ENCODE results near the gene SBSN. TPM values are rescaled to one million over a fixed set of nuclear protein-coding genes. Genes with fewer than 3 reads are reported as not detected.
"Not testable (repeated sequence)": the region's sequence is repeated elsewhere in the genome, so short reads cannot be mapped to it uniquely, and the experiment has no call there.

Gene SBSN
- total and polyA plus RNA-seq, 8 donors = 0.15 to 0.16 TPM; not detected in 6

DNA sequence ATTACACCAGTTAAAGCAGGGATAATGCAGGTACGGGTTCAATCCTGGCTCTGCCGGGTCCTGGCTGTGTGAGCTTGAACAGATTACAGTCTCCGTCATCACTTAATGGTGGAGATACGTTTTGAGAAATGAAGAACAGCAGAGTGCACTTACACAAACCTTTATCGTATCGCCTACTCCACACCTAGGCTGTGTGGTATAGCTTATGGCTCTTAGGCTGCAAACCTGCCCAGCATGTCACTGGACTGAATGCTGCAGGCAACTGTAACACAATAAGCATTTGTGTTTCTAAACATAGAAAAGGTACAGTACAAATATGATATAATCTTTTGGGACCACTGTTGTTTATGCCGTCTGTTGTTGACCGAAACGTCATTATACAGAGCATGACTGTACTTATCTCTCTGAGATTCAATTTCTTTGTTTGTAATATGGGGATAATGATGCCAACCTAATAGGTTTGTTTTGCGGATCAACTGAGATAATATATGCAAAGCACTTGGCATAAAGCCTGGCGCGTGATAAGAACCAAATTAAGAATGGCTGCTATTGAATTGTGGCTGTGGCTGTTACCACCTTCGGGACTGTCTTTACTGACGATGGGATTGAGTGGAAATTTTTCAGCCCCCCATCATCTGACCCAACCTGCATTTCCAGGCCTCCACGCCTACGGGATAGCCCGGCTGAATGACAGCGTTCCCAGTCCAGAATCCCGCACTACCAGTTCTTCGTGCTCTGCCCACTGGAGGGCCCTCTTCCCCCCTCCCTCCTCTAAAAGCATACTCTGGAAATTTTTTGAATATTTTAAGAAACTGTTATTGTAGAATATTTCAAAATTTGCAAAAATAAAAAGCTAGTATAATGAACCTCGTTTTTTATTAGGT, 49.1 kb downstream of the SBSN start:
- no peak for FAIRE-seq
- H3K27me3 ChIP-seq = no peaks in the 10 kb centered on the region
- TF ChIP-seq, protein P1, sequence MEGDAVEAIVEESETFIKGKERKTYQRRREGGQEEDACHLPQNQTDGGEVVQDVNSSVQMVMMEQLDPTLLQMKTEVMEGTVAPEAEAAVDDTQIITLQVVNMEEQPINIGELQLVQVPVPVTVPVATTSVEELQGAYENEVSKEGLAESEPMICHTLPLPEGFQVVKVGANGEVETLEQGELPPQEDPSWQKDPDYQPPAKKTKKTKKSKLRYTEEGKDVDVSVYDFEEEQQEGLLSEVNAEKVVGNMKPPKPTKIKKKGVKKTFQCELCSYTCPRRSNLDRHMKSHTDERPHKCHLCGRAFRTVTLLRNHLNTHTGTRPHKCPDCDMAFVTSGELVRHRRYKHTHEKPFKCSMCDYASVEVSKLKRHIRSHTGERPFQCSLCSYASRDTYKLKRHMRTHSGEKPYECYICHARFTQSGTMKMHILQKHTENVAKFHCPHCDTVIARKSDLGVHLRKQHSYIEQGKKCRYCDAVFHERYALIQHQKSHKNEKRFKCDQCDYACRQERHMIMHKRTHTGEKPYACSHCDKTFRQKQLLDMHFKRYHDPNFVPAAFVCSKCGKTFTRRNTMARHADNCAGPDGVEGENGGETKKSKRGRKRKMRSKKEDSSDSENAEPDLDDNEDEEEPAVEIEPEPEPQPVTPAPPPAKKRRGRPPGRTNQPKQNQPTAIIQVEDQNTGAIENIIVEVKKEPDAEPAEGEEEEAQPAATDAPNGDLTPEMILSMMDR (IDR thresholded peaks at IDR 0.05) = no peak
- no peak overlapping the region for H3K27ac ChIP-seq
- H3K36me3 ChIP-seq = no peaks in the 10 kb centered on the region
- intact Hi-C loops (cut with DNase I) = loop anchor here in 1 of 3 donors (10.0 kb wide), 1 partner anchor 134 kb away; the partner anchor contains the start of gene FFAR1
- DNase-seq = no peak
- no peaks in the 10 kb centered on the region for H3K4me1 ChIP-seq
- whole genome bisulfite sequencing, 2 donors = 41% methylated on average over 21 of the region's 21 CpGs
- no peaks in the 10 kb centered on the region for H3K9me3 ChIP-seq
- peak in 2 of 4 donors; percentile 66 to 69 for ATAC-seq
- no peak overlapping the region for H3K4me3 ChIP-seq

DNA sequence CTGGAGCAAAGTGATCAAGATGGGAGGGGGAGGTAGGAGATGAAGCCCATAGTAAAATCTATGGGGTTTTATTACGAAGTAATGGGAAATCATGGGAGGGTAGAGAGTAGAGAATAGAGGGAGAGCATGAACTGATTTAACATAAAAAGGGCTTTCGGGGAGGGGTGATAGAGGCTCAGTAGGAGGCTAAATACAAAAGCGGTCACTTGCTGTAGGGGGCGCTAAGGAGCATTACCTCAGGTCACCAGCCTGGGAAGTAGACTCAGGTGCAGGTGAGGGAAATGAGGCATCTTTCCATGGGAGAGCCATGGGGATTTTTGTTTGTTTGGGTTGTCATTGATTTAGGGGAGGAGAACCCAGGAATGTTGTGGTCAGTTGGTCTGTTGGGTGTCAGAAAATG, 52.0 kb downstream of the SBSN start:
- no peak for FAIRE-seq
- Histone ChIP-seq H3K27ac (no peak overlapping the region), H3K27me3 (no peaks in the 10 kb centered on the region), H3K4me3 (no peak overlapping the region), H3K4me1 (no peaks in the 10 kb centered on the region), H3K9me3 (no peaks in the 10 kb centered on the region), H3K36me3 (no peaks in the 10 kb centered on the region)
- TF ChIP-seq, protein P1 (IDR thresholded peaks at IDR 0.05) = no peak
- 48 to 55% methylated on average over 4 of the region's 4 CpGs for WGBS, 2 donors
- intact Hi-C loops (cut with DNase I) = loop anchor here in 1 of 3 donors (10.0 kb wide), 1 partner anchor 131 kb away; the partner anchor contains the start of gene FFAR1
- no peak for DNase-seq
- ATAC-seq = no peak

DNA sequence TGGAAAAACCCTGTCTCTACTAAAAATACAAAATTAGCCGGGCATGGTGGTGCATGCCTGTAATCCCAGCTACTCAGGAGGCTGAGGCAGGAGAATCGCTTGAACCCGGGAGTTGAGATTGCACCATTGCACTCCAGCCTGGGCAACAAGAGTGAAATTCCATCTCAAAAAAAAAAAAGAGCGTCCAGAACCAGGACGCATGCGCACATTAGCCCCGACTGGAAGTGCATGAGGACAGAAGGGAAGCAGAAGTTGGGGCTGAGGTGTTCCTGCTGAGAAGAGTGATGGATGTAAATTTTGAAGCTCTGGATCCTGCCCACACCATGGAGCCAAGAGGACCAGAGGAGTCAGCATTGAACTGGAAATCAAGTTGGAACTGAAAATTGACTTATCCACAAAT, 53.5 kb downstream of the SBSN start:
- WGBS, 2 donors = 89 to 93% methylated on average over 6 to 7 of the region's 7 CpGs
- intact Hi-C loops (cut with DNase I) = loop anchor here in 1 of 3 donors (10.0 kb wide), 1 partner anchor 130 kb away; the partner anchor contains the start of gene FFAR1
- not testable (repeated sequence) for H3K27me3 ChIP-seq, FAIRE-seq, H3K27ac ChIP-seq, DNase-seq, ATAC-seq, H3K9me3 ChIP-seq, H3K4me3 ChIP-seq, H3K4me1 ChIP-seq, H3K36me3 ChIP-seq

DNA sequence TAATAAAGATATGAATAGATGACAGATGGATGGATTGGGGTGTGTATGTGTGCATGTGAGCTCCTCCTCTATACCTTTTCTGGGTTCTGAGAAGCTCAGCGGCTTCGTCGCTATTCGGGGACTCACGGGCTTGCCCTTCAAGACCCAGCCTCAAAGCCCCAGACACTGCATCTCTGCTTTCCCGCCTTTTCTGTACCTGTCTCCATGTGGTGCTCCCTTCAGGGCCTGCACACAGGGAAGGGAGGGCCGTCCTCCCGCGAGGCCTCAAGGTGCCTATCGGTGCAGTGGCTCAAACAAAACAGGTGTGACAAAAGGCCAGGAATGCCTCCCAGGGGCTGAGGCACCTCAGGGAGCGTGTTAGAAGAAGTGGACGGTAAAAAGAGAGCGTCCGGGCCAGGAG, 54.0 kb downstream of the SBSN start:
- H3K36me3 ChIP-seq = no peaks in the 10 kb centered on the region
- ATAC-seq (no peak), DNase-seq (no peak), FAIRE-seq (no peak)
- WGBS, 2 donors = 87 to 92% methylated on average over 14 of the region's 14 CpGs
- TF ChIP-seq, protein P1 (IDR thresholded peaks at IDR 0.05) = no peak
- H3K27ac ChIP-seq = no peak overlapping the region
- intact Hi-C loops (cut with DNase I) = loop anchor here in 1 of 3 donors (10.0 kb wide), 1 partner anchor 129 kb away; the partner anchor contains the start of gene FFAR1
- no peaks in the 10 kb centered on the region for H3K27me3 ChIP-seq
- no peaks in the 10 kb centered on the region for H3K4me1 ChIP-seq
- H3K4me3 ChIP-seq = no peak overlapping the region
- no peaks in the 10 kb centered on the region for H3K9me3 ChIP-seq

Other genes starting within 250 kb of the SBSN start
- 10 to 100 TPM in 1 of 6 donors, 1 to 10 TPM in 4, under 1 TPM in 1; 0.69 to 10.2 (median 2.2) TPM for gene HAMP, start 245.8 kb downstream of the SBSN start, total RNA-seq
- gene HAMP, start 245.8 kb downstream of the SBSN start, polyA plus RNA-seq = 100 to 1,000 TPM in 1 of 2 donors, 10 to 100 TPM in 1; 24.5 to 138 TPM
- gene MAG, start 236.2 kb downstream of the SBSN start, total RNA-seq = under 1 TPM in 1 of 6 donors, not detected in 5; 0.17 TPM
- gene MAG, start 236.2 kb downstream of the SBSN start, polyA plus RNA-seq = under 1 TPM in 1 of 2 donors, not detected in 1; 0.47 TPM
- 1 to 10 TPM in 2 of 6 donors, under 1 TPM in 4; 0.32 to 2.1 (median 0.94) TPM for gene CD22, start 199.1 kb downstream of the SBSN start, total RNA-seq
- gene CD22, start 199.1 kb downstream of the SBSN start, polyA plus RNA-seq = under 1 TPM; 0.38 to 0.49 TPM
- 1 to 10 TPM in 4 of 6 donors, under 1 TPM in 2; 0.60 to 3.5 (median 1.8) TPM for gene FFAR1, start 180.4 kb downstream of the SBSN start, total RNA-seq
- 10 to 100 TPM in 1 of 2 donors, 1 to 10 TPM in 1; 3.6 to 30.1 TPM for gene FFAR1, start 180.4 kb downstream of the SBSN start, polyA plus RNA-seq
- gene FFAR3, start 169.9 kb downstream of the SBSN start, total RNA-seq = under 1 TPM in 5 of 6 donors, not detected in 1; 0.09 to 0.37 (median 0.26) TPM
- 1 to 10 TPM; 1.5 to 2.7 TPM for gene FFAR3, start 169.9 kb downstream of the SBSN start, polyA plus RNA-seq
- under 1 TPM in 2 of 6 donors, not detected in 4; 0.12 to 0.16 TPM for gene GPR42, start 157.2 kb downstream of the SBSN start, total RNA-seq
- under 1 TPM in 1 of 2 donors, not detected in 1; 0.52 TPM for gene GPR42, start 157.2 kb downstream of the SBSN start, polyA plus RNA-seq
- gene FFAR2, start 80.1 kb downstream of the SBSN start, total RNA-seq = under 1 TPM in 4 of 6 donors, not detected in 2; 0.20 to 0.95 (median 0.35) TPM
- gene FFAR2, start 80.1 kb downstream of the SBSN start, polyA plus RNA-seq = 1 to 10 TPM in 1 of 2 donors, under 1 TPM in 1; 0.30 to 2.5 TPM
- gene KRTDAP, start 37.8 kb downstream of the SBSN start, total RNA-seq = 1 to 10 TPM in 1 of 6 donors, under 1 TPM in 1, not detected in 4; 0.35 to 1.1 TPM
- 1 to 10 TPM; 1.4 to 2.0 TPM for gene KRTDAP, start 37.8 kb downstream of the SBSN start, polyA plus RNA-seq
- 10 to 100 TPM; 48.5 to 86.7 (median 60.0) TPM for gene DMKN, start 14.7 kb downstream of the SBSN start, total RNA-seq
- 100 to 1,000 TPM; 133 to 197 TPM for gene DMKN, start 14.7 kb downstream of the SBSN start, polyA plus RNA-seq
- gene GAPDHS, start 5.1 kb upstream of the SBSN start, total RNA-seq = not detected
- not detected for gene GAPDHS, start 5.1 kb upstream of the SBSN start, polyA plus RNA-seq
- gene TMEM147, start 17.3 kb upstream of the SBSN start, total RNA-seq = 10 to 100 TPM; 44.3 to 63.9 (median 51.5) TPM
- gene TMEM147, start 17.3 kb upstream of the SBSN start, polyA plus RNA-seq = 10 to 100 TPM; 70.2 to 91.1 TPM
- 1 to 10 TPM in 4 of 6 donors, under 1 TPM in 2; 0.28 to 3.0 (median 2.0) TPM for gene ATP4A, start 35.3 kb upstream of the SBSN start, total RNA-seq
- gene ATP4A, start 35.3 kb upstream of the SBSN start, polyA plus RNA-seq = 10 to 100 TPM in 1 of 2 donors, 1 to 10 TPM in 1; 6.0 to 10.8 TPM
- gene PMIS2, start 57.9 kb upstream of the SBSN start, total RNA-seq = not detected
- not detected for gene PMIS2, start 57.9 kb upstream of the SBSN start, polyA plus RNA-seq
- gene HAUS5, start 84.4 kb upstream of the SBSN start, total RNA-seq = 10 to 100 TPM in 1 of 6 donors, 1 to 10 TPM in 5; 5.6 to 10.6 (median 6.5) TPM
- gene HAUS5, start 84.4 kb upstream of the SBSN start, polyA plus RNA-seq = 10 to 100 TPM; 22.1 to 22.5 TPM
- 10 to 100 TPM; 18.2 to 34.0 (median 28.3) TPM for gene RBM42, start 100.7 kb upstream of the SBSN start, total RNA-seq
- gene RBM42, start 100.7 kb upstream of the SBSN start, polyA plus RNA-seq = 10 to 100 TPM; 38.1 to 38.6 TPM
- gene ETV2, start 113.4 kb upstream of the SBSN start, total RNA-seq = 1 to 10 TPM in 3 of 6 donors, under 1 TPM in 3; 0.32 to 1.5 (median 0.99) TPM
- 1 to 10 TPM; 1.5 to 4.1 TPM for gene ETV2, start 113.4 kb upstream of the SBSN start, polyA plus RNA-seq
- 100 to 1,000 TPM; 119 to 164 (median 147) TPM for gene COX6B1, start 120.0 kb upstream of the SBSN start, total RNA-seq
- gene COX6B1, start 120.0 kb upstream of the SBSN start, polyA plus RNA-seq = 100 to 1,000 TPM; 328 to 491 TPM
- gene UPK1A, start 138.2 kb upstream of the SBSN start, total RNA-seq = not detected
- under 1 TPM in 1 of 2 donors, not detected in 1; 0.16 TPM for gene UPK1A, start 138.2 kb upstream of the SBSN start, polyA plus RNA-seq
- under 1 TPM in 1 of 6 donors, not detected in 5; 0.13 TPM for gene ZBTB32, start 176.2 kb upstream of the SBSN start, total RNA-seq
- gene ZBTB32, start 176.2 kb upstream of the SBSN start, polyA plus RNA-seq = under 1 TPM in 1 of 2 donors, not detected in 1; 0.14 TPM
- gene KMT2B, start 189.7 kb upstream of the SBSN start, total RNA-seq = 10 to 100 TPM; 16.7 to 28.4 (median 23.8) TPM
- 10 to 100 TPM; 56.0 to 59.9 TPM for gene KMT2B, start 189.7 kb upstream of the SBSN start, polyA plus RNA-seq
- gene IGFLR1, start 214.1 kb upstream of the SBSN start, total RNA-seq = 1 to 10 TPM; 1.3 to 9.4 (median 6.4) TPM
- gene IGFLR1, start 214.1 kb upstream of the SBSN start, polyA plus RNA-seq = 10 to 100 TPM in 1 of 2 donors, 1 to 10 TPM in 1; 7.4 to 17.3 TPM
- gene U2AF1L4, start 217.1 kb upstream of the SBSN start, total RNA-seq = 10 to 100 TPM in 5 of 6 donors, 1 to 10 TPM in 1; 9.7 to 14.3 (median 11.7) TPM
- 100 to 1,000 TPM in 1 of 2 donors, 10 to 100 TPM in 1; 62.7 to 124 TPM for gene U2AF1L4, start 217.1 kb upstream of the SBSN start, polyA plus RNA-seq
- gene PSENEN, start 217.3 kb upstream of the SBSN start, total RNA-seq = 10 to 100 TPM; 26.7 to 38.2 (median 35.1) TPM
- gene PSENEN, start 217.3 kb upstream of the SBSN start, polyA plus RNA-seq = 10 to 100 TPM; 53.5 to 64.6 TPM
- gene LIN37, start 220.3 kb upstream of the SBSN start, total RNA-seq = 1 to 10 TPM; 1.7 to 5.5 (median 3.7) TPM
- 10 to 100 TPM; 41.2 to 44.0 TPM for gene LIN37, start 220.3 kb upstream of the SBSN start, polyA plus RNA-seq
- 10 to 100 TPM in 3 of 6 donors, 1 to 10 TPM in 3; 3.4 to 16.4 (median 11.7) TPM for gene HSPB6, start 228.7 kb upstream of the SBSN start, total RNA-seq
- 10 to 100 TPM; 42.2 to 59.8 TPM for gene HSPB6, start 228.7 kb upstream of the SBSN start, polyA plus RNA-seq
- 1 to 10 TPM; 7.2 to 9.9 (median 8.6) TPM for gene PROSER3, start 229.9 kb upstream of the SBSN start, total RNA-seq
- gene PROSER3, start 229.9 kb upstream of the SBSN start, polyA plus RNA-seq = 10 to 100 TPM in 1 of 2 donors, 1 to 10 TPM in 1; 7.8 to 19.6 TPM
- 10 to 100 TPM in 2 of 6 donors, 1 to 10 TPM in 4; 2.7 to 13.9 (median 8.0) TPM for gene ARHGAP33, start 247.3 kb upstream of the SBSN start, total RNA-seq
- 10 to 100 TPM; 23.8 to 39.6 TPM for gene ARHGAP33, start 247.3 kb upstream of the SBSN start, polyA plus RNA-seq

All from pancreas (tissue), 10 donors.